SU-DHL-6 (cell line): ENCODE data around the gene ARAP3.
"Not testable (repeated sequence)": the region's sequence is repeated elsewhere in the genome, so short reads cannot be mapped to it uniquely, and the experiment has no call there.

Source experiments
- H2AFZ ChIP-seq: fragments of 200-600 bp; sonication (generic); 2 replicates; pipeline ENCODE4 v1.6.1; 2014; ENCODE audit warnings: low read depth, mild to moderate bottlenecking, moderate library complexity, mixed read lengths, antibody characterized with exemption, low read length; ENCODE audit not compliant: severe bottlenecking
- H3F3A ChIP-seq: fragments of 200-600 bp; shearing (Covaris generic); 2 replicates; pipeline ENCODE4 v1.6.0; 2016; ENCODE audit warnings: antibody characterized with exemption, mild to moderate bottlenecking; ENCODE audit not compliant: insufficient read depth
- H3K27ac ChIP-seq: fragments of 200-600 bp; sonication (generic); 2 replicates; pipeline ENCODE4 v1.5.1; 2016; ENCODE audit warnings: low read depth, mild to moderate bottlenecking, low read length, moderate library complexity, mixed read lengths
- H3K27me3 ChIP-seq: fragments of 200-600 bp; sonication (generic), shearing (Covaris generic); 2 replicates; pipeline ENCODE4 v1.6.0; 2014; ENCODE audit warnings: mild to moderate bottlenecking, low read length
- H3K36me3 ChIP-seq: fragments of 200-600 bp; sonication (generic); 2 replicates; pipeline ENCODE4 v1.6.1; 2014; ENCODE audit warnings: mild to moderate bottlenecking, low read length, mixed read lengths
- H3K4me2 ChIP-seq: fragments of 300-600, 200-600 bp; shearing (Covaris generic), sonication (generic); 2 replicates; pipeline ENCODE4 v1.6.0; 2014; ENCODE audit warnings: low read length, low read depth, mild to moderate bottlenecking; ENCODE audit not compliant: poor library complexity, severe bottlenecking
- H3K4me3 ChIP-seq: fragments of 200-600 bp; sonication (generic); 2 replicates; pipeline ENCODE4 v1.5.1; 2014; ENCODE audit warnings: antibody characterized with exemption, low read length, mild to moderate bottlenecking, mixed read lengths; ENCODE audit not compliant: insufficient read depth, poor library complexity, severe bottlenecking
- H3K79me2 ChIP-seq: fragments of 200-600 bp; sonication (generic); 2 replicates; pipeline ENCODE4 v1.6.1; 2014; ENCODE audit warnings: mild to moderate bottlenecking, low read length, moderate library complexity; ENCODE audit not compliant: insufficient read depth
- H3K9ac ChIP-seq: fragments of 200-600 bp; sonication (generic); 2 replicates; pipeline ENCODE4 v1.7.0; 2014; ENCODE audit warnings: mild to moderate bottlenecking, low read length
- H3K9me2 ChIP-seq: fragments of 200-600 bp; sonication (generic); replicated peaks from 2 replicates; pipeline ENCODE4 v1.6.1; 2014; ENCODE audit warnings: low read length; ENCODE audit not compliant: insufficient read depth
- H3K9me3 ChIP-seq: fragments of 200-600 bp; sonication (generic); 2 replicates; pipeline ENCODE4 v1.6.1; 2014; ENCODE audit warnings: low read length, mixed read lengths; ENCODE audit not compliant: insufficient read depth
- H4K20me1 ChIP-seq: fragments of 200-600 bp; sonication (generic); 2 replicates; pipeline ENCODE4 v1.6.1; 2014; ENCODE audit warnings: low read depth, mild to moderate bottlenecking, antibody characterized with exemption, low read length, moderate library complexity, mixed read lengths
- CTCF ChIP-seq: fragments of 200-600 bp; sonication (generic); IDR thresholded peaks from one replicate; pipeline ENCODE4 v1.5.1; 2017; ENCODE audit warnings: antibody characterized with exemption, mild to moderate bottlenecking, low read length, moderate library complexity; ENCODE audit not compliant: insufficient read depth, poor library complexity, severe bottlenecking
- EZH2phosphoT487 ChIP-seq: fragments of 200-600 bp; sonication (generic), shearing (Covaris generic); conservative IDR thresholded peaks from 2 replicates; pipeline ENCODE4 v1.6.1; 2018; ENCODE audit warnings: mild to moderate bottlenecking, antibody characterized with exemption, low read length, moderate library complexity, mixed read lengths

The ARAP3 gene

GRCh38 chr5:141681695-141682641, at the start of gene ARAP3:
Gene ARAP3 (minus strand): TSS chr5:141682230. CDS start chr5:141680486, 1,744 bp downstream.
- Histone ChIP-seq H3K4me2 (no peak within 1 kb of the TSS), H3K9ac (no peak within 1 kb of the TSS)
- no peak for TF ChIP-seq CTCF
- no peak for TF ChIP-seq EZH2phosphoT487

GRCh38 chr5:141729387-141730006, 47.5 kb upstream of the ARAP3 start:
- no peaks in the 10 kb centered on the region for H3F3A ChIP-seq
- H3K27me3 ChIP-seq = no peaks in the 10 kb centered on the region
- no peaks in the 10 kb centered on the region for H3K36me3 ChIP-seq
- TF ChIP-seq EZH2phosphoT487 = no peak
- no peak for TF ChIP-seq CTCF
- no peak overlapping the region for H3K27ac ChIP-seq
- no peak overlapping the region for H3K9ac ChIP-seq
- no peaks in the 10 kb centered on the region for H3K79me2 ChIP-seq
- no peak overlapping the region for H2AFZ ChIP-seq
- H3K4me3 ChIP-seq = no peak overlapping the region
- no peak overlapping the region for H3K4me2 ChIP-seq
- H4K20me1 ChIP-seq = no peaks in the 10 kb centered on the region
- no peaks in the 10 kb centered on the region for H3K9me2 ChIP-seq
- H3K9me3 ChIP-seq = no peaks in the 10 kb centered on the region

More at GRCh38 chr5:141681695-141682641, at the start of gene ARAP3:
- Histone ChIP-seq H3K27ac (no peak within 1 kb of the TSS), H3K27me3 (no peaks in the 10 kb centered on the region), H3K4me3 (no peak within 1 kb of the TSS), H3K79me2 (no peaks in the 10 kb centered on the region), H3K36me3 (no peaks in the 10 kb centered on the region), H3K9me3 (no peaks in the 10 kb centered on the region), H3K9me2 (no peaks in the 10 kb centered on the region), H3F3A (no peaks in the 10 kb centered on the region), H2AFZ (no peak within 1 kb of the TSS), H4K20me1 (no peaks in the 10 kb centered on the region)

GRCh38 chr5:141725891-141726290, 43.9 kb upstream of the ARAP3 start:
- H3K4me2 ChIP-seq = no peak overlapping the region

GRCh38 chr5:141725174-141725573, 43.1 kb upstream of the ARAP3 start:
- not testable (repeated sequence) for H4K20me1 ChIP-seq

More at GRCh38 chr5:141725891-141726290, 43.9 kb upstream of the ARAP3 start:
- no peaks in the 10 kb centered on the region for H3K27me3 ChIP-seq
- no peaks in the 10 kb centered on the region for H3K9me3 ChIP-seq
- no peaks in the 10 kb centered on the region for H3K9me2 ChIP-seq
- no peak for TF ChIP-seq EZH2phosphoT487
- no peak overlapping the region for H3K4me3 ChIP-seq
- no peaks in the 10 kb centered on the region for H4K20me1 ChIP-seq
- no peaks in the 10 kb centered on the region for H3F3A ChIP-seq
- no peak overlapping the region for H3K27ac ChIP-seq
- H2AFZ ChIP-seq = no peak overlapping the region
- H3K9ac ChIP-seq = no peak overlapping the region
- H3K36me3 ChIP-seq = no peaks in the 10 kb centered on the region
- H3K79me2 ChIP-seq = no peaks in the 10 kb centered on the region

More at GRCh38 chr5:141725174-141725573, 43.1 kb upstream of the ARAP3 start:
- not testable (repeated sequence) for H2AFZ ChIP-seq, H3F3A ChIP-seq, H3K9me3 ChIP-seq, H3K27me3 ChIP-seq, H3K79me2 ChIP-seq, H3K9ac ChIP-seq, H3K36me3 ChIP-seq, H3K27ac ChIP-seq, H3K9me2 ChIP-seq, H3K4me2 ChIP-seq, H3K4me3 ChIP-seq
